GM23338 (cell line): ENCODE results near the gene ERF. TPM values are rescaled to one million over a fixed set of nuclear protein-coding genes. Genes with fewer than 3 reads are reported as not detected.

ENCODE experiments used
- ATAC-seq: fragments of 200-7000 bp; cut with Tn5 transposase; 3 replicates; pipeline ENCODE4 v1.9.1; 2020
- DNase-seq: peaks from one replicate; pipeline ENCODE4 v3.0.0-alpha.2; 2015; ENCODE audit warnings: low spot score
- H2AFZ ChIP-seq: fragments of 200-600 bp; sonication (generic); 2 replicates; pipeline ENCODE4 v1.8.0; 2016; ENCODE audit warnings: antibody characterized with exemption, mild to moderate bottlenecking, moderate library complexity
- H3F3A ChIP-seq: fragments of 200-600 bp; sonication (generic); replicated peaks from 2 replicates; pipeline ENCODE4 v1.8.0; 2017; ENCODE audit warnings: antibody characterized with exemption, mixed run types, low read depth
- H3K27ac ChIP-seq: fragments of 200-600 bp; sonication (generic); 2 replicates; pipeline ENCODE4 v1.6.1; 2016; ENCODE audit warnings: low read depth
- H3K27me3 ChIP-seq: fragments of 200-600 bp; sonication (generic); 2 replicates; pipeline ENCODE4 v1.8.0; 2016; ENCODE audit warnings: mild to moderate bottlenecking, mixed run types, moderate library complexity; ENCODE audit not compliant: insufficient read depth
- H3K36me3 ChIP-seq: fragments of 200-600 bp; sonication (generic); 2 replicates; pipeline ENCODE4 v1.8.0; 2016; ENCODE audit warnings: mild to moderate bottlenecking; ENCODE audit not compliant: insufficient read depth
- H3K4me1 ChIP-seq: fragments of 200-600 bp; sonication (generic); 2 replicates; pipeline ENCODE4 v1.8.0; 2016; ENCODE audit warnings: mild to moderate bottlenecking, moderate library complexity; ENCODE audit not compliant: insufficient read depth
- H3K4me2 ChIP-seq: fragments of 200-600 bp; sonication (generic); 2 replicates; pipeline ENCODE4 v1.7.1; 2017; ENCODE audit warnings: mixed run types
- H3K4me3 ChIP-seq: fragments of 200-600 bp; sonication (generic); 2 replicates; pipeline ENCODE4 v1.6.1; 2016; ENCODE audit warnings: mixed run types
- H3K79me2 ChIP-seq: fragments of 200-600 bp; sonication (generic); replicated peaks from 2 replicates; pipeline ENCODE4 v1.8.0; 2017; ENCODE audit warnings: mild to moderate bottlenecking; ENCODE audit not compliant: insufficient read depth
- H3K9me2 ChIP-seq: fragments of 200-600 bp; sonication (generic); 2 replicates; pipeline ENCODE4 v1.8.0; 2017; ENCODE audit not compliant: insufficient read depth
- H4K20me1 ChIP-seq: fragments of 200-600 bp; sonication (generic); replicated peaks from 2 replicates; pipeline ENCODE4 v1.8.0; 2017; ENCODE audit warnings: mild to moderate bottlenecking; ENCODE audit not compliant: insufficient read depth
- H3K27ac Mint-ChIP-seq: 2 replicates; pipeline ENCODE4 v1.8.0; 2020; ENCODE audit warnings: inconsistent platforms, mild to moderate bottlenecking, moderate library complexity, mixed read lengths
- H3K27me3 Mint-ChIP-seq: 3 replicates; pipeline ENCODE4 v1.8.0; 2022; ENCODE audit warnings: low read depth, mild to moderate bottlenecking, moderate library complexity, mixed read lengths, inconsistent platforms; ENCODE audit not compliant: insufficient read depth, poor library complexity
- H3K36me3 Mint-ChIP-seq: 3 replicates; pipeline ENCODE4 v1.8.0; 2021; ENCODE audit warnings: low read depth, mild to moderate bottlenecking, inconsistent platforms, moderate library complexity, mixed read lengths
- H3K4me1 Mint-ChIP-seq: 3 replicates; pipeline ENCODE4 v1.8.0; 2020; ENCODE audit warnings: mild to moderate bottlenecking, inconsistent platforms, mixed read lengths
- H3K4me3 Mint-ChIP-seq: 3 replicates; pipeline ENCODE4 v1.8.0; 2021; ENCODE audit warnings: moderate library complexity, mild to moderate bottlenecking, inconsistent platforms, mixed read lengths
- H3K9me3 Mint-ChIP-seq: 3 replicates; pipeline ENCODE4 v1.8.0; 2020; ENCODE audit warnings: moderate library complexity, mild to moderate bottlenecking, inconsistent platforms, mixed read lengths
- CREB1 ChIP-seq: fragments of 250-450 bp; sonication (Bioruptor Pico); IDR thresholded peaks from 2 replicates; pipeline ENCODE4 v1.5.0; 2020; ENCODE audit warnings: low read depth, mild to moderate bottlenecking, moderate library complexity
- ETS1 ChIP-seq: IDR thresholded peaks from 2 replicates; pipeline ENCODE4 v1.6.1; 2016; ENCODE audit warnings: antibody characterized with exemption
- EZH2 ChIP-seq: fragments of 200-600 bp; sonication (generic); IDR thresholded peaks from one replicate; pipeline ENCODE4 v1.8.0; 2017; ENCODE audit warnings: antibody characterized with exemption, mild to moderate bottlenecking, low read depth; ENCODE audit not compliant: unreplicated experiment
- EZH2phosphoT487 ChIP-seq: fragments of 200-600 bp; sonication (generic); IDR thresholded peaks from one replicate; pipeline ENCODE4 v1.8.1; 2018; ENCODE audit warnings: antibody characterized with exemption; ENCODE audit not compliant: unreplicated experiment
- JUNB ChIP-seq: IDR thresholded peaks from one replicate; pipeline ENCODE4 v1.6.1; 2016; ENCODE audit warnings: antibody characterized with exemption; ENCODE audit not compliant: unreplicated experiment
- NANOG ChIP-seq: IDR thresholded peaks from 2 replicates; pipeline ENCODE4 v1.6.1; 2016; ENCODE audit warnings: antibody characterized with exemption, borderline replicate concordance
- POLR2AphosphoS5 ChIP-seq: IDR thresholded peaks from 2 replicates; pipeline ENCODE4 v1.6.1; 2016; ENCODE audit warnings: antibody characterized with exemption, low read depth
- REST ChIP-seq: IDR thresholded peaks from one replicate; pipeline ENCODE4 v1.6.1; 2018; ENCODE audit warnings: antibody characterized with exemption; ENCODE audit not compliant: unreplicated experiment
- ZNF114 ChIP-seq: fragments of 250-450 bp; sonication (Bioruptor Pico); IDR thresholded peaks from 2 replicates; pipeline ENCODE4 v1.5.0; 2020; ENCODE audit warnings: mild to moderate bottlenecking, moderate library complexity
- ZNF462 ChIP-seq: fragments of 250-450 bp; sonication (Bioruptor Pico); IDR thresholded peaks from 2 replicates; pipeline ENCODE4 v1.5.0; 2020; ENCODE audit warnings: mild to moderate bottlenecking, moderate library complexity
- polyA plus RNA-seq: library from polyadenylated mRNA; unstranded; fragments of >200 nt; fragmentation: Nextera tagmentation; extraction: Ambion mirVana; gene quantifications from 2 replicates; pipeline ENCODE4 v1.2.1, GENCODE V29; 2016
- total RNA-seq: library from RNA; depleted of rRNA; stranded (reverse); fragments of >200 nt; shearing (Covaris generic); gene quantifications from 2 replicates; pipeline ENCODE4 v1.2.3, GENCODE V29; 2014

ERF gene
- total and polyA plus RNA-seq, 2 experiments from 2014 or later = 29.4 to 49.4 TPM

GRCh38 chr19:42249769-42250168 is 5.2 kb downstream of the ERF start (continued):
- TF ChIP-seq REST (no peak), EZH2phosphoT487 (no peak), ETS1 (no peak), EZH2 (no peak), CREB1 (CRISPR knock-in tag) (no peak), POLR2AphosphoS5 (no peak), JUNB (no peak)

- Histone ChIP-seq H3K4me1 (peaks cover 36% of the 10 kb centered on the region), H3K36me3 (no peaks in the 10 kb centered on the region), H3K27me3 (no peaks in the 10 kb centered on the region), H3K4me2 (no peak overlapping the region), H3K9me2 (no peaks in the 10 kb centered on the region), H3K27ac (no peak overlapping the region), H3K79me2 (peaks cover 34% of the 10 kb centered on the region), H2AFZ (no peak overlapping the region), H3F3A (peaks cover 12% of the 10 kb centered on the region), H3K4me3 (no peak overlapping the region), H4K20me1 (no peaks in the 10 kb centered on the region; the same call in 1 of the 2 replicates)
- peaks cover 10% of the 10 kb centered on the region; the same call in 2 of the 3 replicates for H3K36me3 Mint-ChIP-seq
- H3K4me3 Mint-ChIP-seq = no peak overlapping the region
- H3K27ac Mint-ChIP-seq = no peak overlapping the region
- H3K4me1 Mint-ChIP-seq = peaks cover 42% of the 10 kb centered on the region
- ATAC-seq = no peak
- DNase-seq = no peak
- peaks cover 25% of the 10 kb centered on the region for H3K27me3 Mint-ChIP-seq
- H3K9me3 Mint-ChIP-seq = no peaks in the 10 kb centered on the region; the same call in 2 of the 3 replicates
- TF ChIP-seq EZH2phosphoT487 = no peak
- no peak for TF ChIP-seq JUNB
- TF ChIP-seq REST = no peak
- TF ChIP-seq ZNF114 (CRISPR knock-in tag) = no peak
- TF ChIP-seq ZNF462 (CRISPR knock-in tag) = no peak
- no peak for TF ChIP-seq POLR2AphosphoS5
- TF ChIP-seq NANOG = no peak
- TF ChIP-seq CREB1 (CRISPR knock-in tag) = no peak
These were observed 5.7 kb downstream of the ERF start for GRCh38 chr19:42249149-42249750.
